LHCN-M2 (cell line): ENCODE results near the gene CFHR3. TPM values are rescaled to one million over a fixed set of nuclear protein-coding genes. Genes with fewer than 3 reads are reported as not detected.

Experiments
- total RNA-seq: library from RNA; depleted of rRNA; stranded (reverse); fragments of >200 nt; gene quantifications from 2 replicates; pipeline ENCODE4 v1.2.3, GENCODE V29; 2014; rRNA removed

Gene CFHR3
- total RNA-seq, 1 experiment from 2014 or later, result 0.75 TPM

Other genes starting within 250 kb of the CFHR3 start
- gene KCNT2, start 166.4 kb upstream of the CFHR3 start, total RNA-seq, result 0.92 and 1.2 TPM in 2 replicates
- 133 and 165 TPM in 2 replicates for gene CFH, start 122.8 kb upstream of the CFHR3 start, total RNA-seq
- gene CFHR1, start 44.9 kb downstream of the CFHR3 start, total RNA-seq, result not detected in 2 replicates
- not detected in 2 replicates for gene CFHR4, start 113.2 kb downstream of the CFHR3 start, total RNA-seq
- not detected in 2 replicates for gene CFHR2, start 168.9 kb downstream of the CFHR3 start, total RNA-seq
- gene CFHR5, start 202.7 kb downstream of the CFHR3 start, total RNA-seq, result not detected in 2 replicates